ENCODE measurements around the gene NPIPA1.
"Not testable (repeated sequence)": the region's sequence is repeated elsewhere in the genome, so short reads cannot be mapped to it uniquely, and the experiment has no call there.

NPIPA1 gene

GRCh38 chr16:14929176-14929575 is 8.1 kb upstream of the NPIPA1 start:
- H3K27ac ChIP-seq; DNase-seq (ENCODE audit: low read depth, low spot score): not testable (repeated sequence)

- not testable (repeated sequence) for H3K27ac ChIP-seq; DNase-seq (ENCODE audit: low read depth, low spot score)
Observed at GRCh38 chr16:14930246-14930645, 7.0 kb upstream of the NPIPA1 start.

GRCh38 chr16:14930971-14931370 is 6.3 kb upstream of the NPIPA1 start:
- not testable (repeated sequence) for H3K27ac ChIP-seq; DNase-seq (ENCODE audit: low read depth, low spot score)

GRCh38 chr16:14932581-14933375 is 4.5 kb upstream of the NPIPA1 start:
- DNase-seq (ENCODE audit: low read depth, low spot score); H3K27ac ChIP-seq: not testable (repeated sequence)

- not testable (repeated sequence) for H3K27ac ChIP-seq; DNase-seq (ENCODE audit: low read depth, low spot score)
Observed at GRCh38 chr16:14937994-14938393, 751 bp downstream of the NPIPA1 start.

GRCh38 chr16:14942686-14943085 is 5.4 kb downstream of the NPIPA1 start:
- not testable (repeated sequence) for DNase-seq (ENCODE audit: low read depth, low spot score); H3K27ac ChIP-seq

- H3K27ac ChIP-seq = no peak overlapping the region
- DNase-seq (ENCODE audit: low read depth, low spot score) = no peak
Observed at GRCh38 chr16:14955546-14956231, 18.4 kb downstream of the NPIPA1 start.

GRCh38 chr16:14957576-14958322 is 20.5 kb downstream of the NPIPA1 start:
- DNase-seq (ENCODE audit: low read depth, low spot score) = no peak
- H3K27ac ChIP-seq = no peak overlapping the region

- no peak overlapping the region for H3K27ac ChIP-seq
- no peak for DNase-seq (ENCODE audit: low read depth, low spot score)
Observed at GRCh38 chr16:14958323-14958600, 21.0 kb downstream of the NPIPA1 start.

- no peak for DNase-seq (ENCODE audit: low read depth, low spot score)
- H3K27ac ChIP-seq = no peak overlapping the region
Observed at GRCh38 chr16:14958970-14959369, 21.7 kb downstream of the NPIPA1 start.

- no peak overlapping the region for H3K27ac ChIP-seq
- DNase-seq (ENCODE audit: low read depth, low spot score) = no peak
Observed at GRCh38 chr16:14961405-14962186, 24.4 kb downstream of the NPIPA1 start.

- DNase-seq (ENCODE audit: low read depth, low spot score) = no peak
- H3K27ac ChIP-seq = no peak overlapping the region
Observed at GRCh38 chr16:14963281-14964173, 26.3 kb downstream of the NPIPA1 start.

- DNase-seq (ENCODE audit: low read depth, low spot score) = no peak
- no peak overlapping the region for H3K27ac ChIP-seq
Observed at GRCh38 chr16:14965328-14965727, 28.1 kb downstream of the NPIPA1 start.

GRCh38 chr16:14969795-14970194 is 32.6 kb downstream of the NPIPA1 start:
- not testable (repeated sequence) for DNase-seq (ENCODE audit: low read depth, low spot score); H3K27ac ChIP-seq

GRCh38 chr16:14971621-14972228 is 34.5 kb downstream of the NPIPA1 start:
- not testable (repeated sequence) for H3K27ac ChIP-seq; DNase-seq (ENCODE audit: low read depth, low spot score)

- not testable (repeated sequence) for DNase-seq (ENCODE audit: low read depth, low spot score)
- peak overlapping the region; percentile 73 for H3K27ac ChIP-seq
Observed at GRCh38 chr16:14973785-14974322, 36.6 kb downstream of the NPIPA1 start.

GRCh38 chr16:14974331-14974655 is 37.0 kb downstream of the NPIPA1 start:
- DNase-seq (ENCODE audit: low read depth, low spot score) = not testable (repeated sequence)
- peak overlapping the region; percentile 73 for H3K27ac ChIP-seq

- DNase-seq (ENCODE audit: low read depth, low spot score) = peak; percentile 43
- peak within 1 kb of the TSS; percentile 73 for H3K27ac ChIP-seq
Observed at GRCh38 chr16:14974656-14975417, 37.6 kb downstream of the NPIPA1 start, which contains the start of gene PDXDC1. Gene PDXDC1 (plus strand): TSS chr16:14975026. CDS start chr16:14975200, 174 bp downstream.

Data from epithelial cell of prostate (primary cell).